Measurements from ENCODE around the gene PGBD4. TPM values are rescaled to one million over a fixed set of nuclear protein-coding genes. Genes with fewer than 3 reads are reported as not detected.

PGBD4 gene
- total and polyA plus RNA-seq, 2 of the 13 experiments (the other 11 are each of a cell fraction or from before 2014, with no cell fraction given) = 1.4 to 1.7 TPM

DNA sequence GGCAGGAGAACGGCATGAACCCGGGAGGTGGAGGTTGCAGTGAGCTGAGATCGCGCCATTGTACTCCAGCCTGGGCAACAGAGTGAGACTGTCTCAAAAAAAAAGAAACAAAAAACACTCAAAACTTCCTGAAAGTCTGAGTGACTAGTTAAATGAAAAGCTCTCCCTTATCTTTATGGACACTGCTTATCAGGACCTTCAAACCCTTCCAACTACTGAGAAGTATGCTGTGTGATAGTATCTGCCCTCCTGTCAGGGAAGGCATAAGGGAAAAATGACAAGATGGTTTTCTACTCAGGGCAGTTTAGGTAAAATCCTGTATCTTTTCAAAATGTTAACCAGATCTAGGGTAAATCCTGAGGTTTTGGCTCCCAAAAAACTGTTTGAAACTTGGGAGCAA, 22.0 kb upstream of the PGBD4 start:
- CTCF ChIA-PET (ENCODE audit: low intra/inter-chr PET ratio, low total read pairs) = no interaction called here
- 92% methylated on average over 4 of the region's 4 CpGs for WGBS (ENCODE audit: low lambda C conversion rate)
- no peak for FAIRE-seq
- Histone ChIP-seq H4K20me1 (ENCODE audit: insufficient read depth, low read length) (no peaks in the 10 kb centered on the region), H3K27me3 (ENCODE audit: control insufficient read depth in 1 of 2, insufficient read depth in 2 of 2, low read length in 2 of 2) (no peaks in the 10 kb centered on the region), H3K4me3 (replicated peaks in 1 of 3; ENCODE audit: insufficient read depth in 1 of 3, low read depth in 2 of 3, low read length in 3 of 3) (no peak overlapping the region), H3K36me3 (replicated peaks in 1 of 2; ENCODE audit: control insufficient read depth in 1 of 2, insufficient read depth in 2 of 2, low read length in 2 of 2) (peaks cover 0 to 4% of the 10 kb centered on the region in 2 experiments; a peak in 4 of 5 replicates), H3K27ac (ENCODE audit: extremely low read length, insufficient read depth, low read length) (no peak overlapping the region), H3K79me2 (ENCODE audit: insufficient read depth, low read length) (no peaks in the 10 kb centered on the region), H3K4me1 (ENCODE audit: insufficient read depth, low read length) (no peaks in the 10 kb centered on the region), H3K9ac (ENCODE audit: insufficient read depth, low read depth, low read length) (no peak overlapping the region), H3K9me3 (ENCODE audit: low read length) (no peaks in the 10 kb centered on the region), H2AFZ (ENCODE audit: low read length) (no peak overlapping the region), H3K4me2 (ENCODE audit: low read depth, low read length) (no peak overlapping the region)
- DNase-seq (ENCODE audit: low spot score) = no peak
- intact Hi-C loops (cut with micrococcal nuclease; ENCODE audit: unreplicated experiment) (no loop called here), in situ Hi-C loops (cut with HindIII; ENCODE audit: extremely low pct_ligation_motif_present, low pct_unique_long_range_greater_than_20kb) (no loop called here)
- no peak for TF ChIP-seq ZNF207 (IDR thresholded peaks at IDR 0.05; ENCODE audit: borderline replicate concordance)
- no peak for TF ChIP-seq SALL1 (CRISPR knock-in tag; IDR thresholded peaks at IDR 0.05)
- TF ChIP-seq NR2C2 (CRISPR knock-in tag; IDR thresholded peaks at IDR 0.05; ENCODE audit: borderline replicate concordance) = no peak
- TF ChIP-seq, protein P1, sequence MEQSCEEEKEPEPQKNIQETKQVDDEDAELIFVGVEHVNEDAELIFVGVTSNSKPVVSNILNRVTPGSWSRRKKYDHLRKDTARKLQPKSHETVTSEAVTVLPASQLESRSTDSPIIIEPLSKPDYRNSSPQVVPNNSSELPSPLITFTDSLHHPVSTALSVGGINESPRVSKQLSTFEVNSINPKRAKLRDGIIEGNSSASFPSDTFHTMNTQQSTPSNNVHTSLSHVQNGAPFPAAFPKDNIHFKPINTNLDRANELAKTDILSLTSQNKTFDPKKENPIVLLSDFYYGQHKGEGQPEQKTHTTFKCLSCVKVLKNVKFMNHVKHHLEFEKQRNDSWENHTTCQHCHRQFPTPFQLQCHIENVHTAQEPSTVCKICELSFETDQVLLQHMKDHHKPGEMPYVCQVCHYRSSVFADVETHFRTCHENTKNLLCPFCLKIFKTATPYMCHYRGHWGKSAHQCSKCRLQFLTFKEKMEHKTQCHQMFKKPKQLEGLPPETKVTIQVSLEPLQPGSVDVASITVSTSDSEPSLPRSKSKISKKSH (CRISPR knock-in tag; IDR thresholded peaks at IDR 0.05; ENCODE audit: borderline replicate concordance) = no peak
- no peak for TF ChIP-seq ZNF7 (CRISPR knock-in tag; IDR thresholded peaks at IDR 0.05)
- no peak for TF ChIP-seq ZNF781 (CRISPR knock-in tag; IDR thresholded peaks at IDR 0.05; ENCODE audit: borderline replicate concordance, not compliant biosample characterization)
- TF ChIP-seq CHCHD3 (CRISPR knock-in tag; IDR thresholded peaks at IDR 0.05) = no peak
- POLR2A ChIA-PET = no interaction called here
- no TSS peak for BruUV-seq (replicated peaks)
- no peak for ATAC-seq

DNA sequence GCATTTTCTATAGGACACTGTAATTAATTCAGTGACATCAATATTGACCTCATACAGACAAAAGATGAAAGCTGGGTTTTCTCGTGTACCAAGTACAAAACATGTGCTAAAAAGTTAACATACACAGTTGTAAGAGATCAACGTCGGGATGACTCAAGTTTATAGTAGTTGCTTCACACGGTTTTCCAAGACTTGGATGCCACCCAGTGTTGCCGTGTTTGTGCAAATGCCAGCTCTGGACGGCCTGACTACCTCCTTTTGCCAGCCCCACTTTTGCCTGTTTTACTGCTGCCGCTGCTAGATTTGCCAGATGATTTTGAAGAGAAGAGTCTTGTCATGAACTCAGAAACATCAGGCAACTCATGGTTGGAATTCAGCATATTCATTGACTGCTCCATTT, 17.8 kb upstream of the PGBD4 start:
- WGBS (ENCODE audit: low lambda C conversion rate) = 92% methylated on average over 7 of the region's 7 CpGs
- ChIA-PET POLR2A (no interaction called here), CTCF (ENCODE audit: low intra/inter-chr PET ratio, low total read pairs) (no interaction called here)
- no peak overlapping the region for H3K27ac ChIP-seq (ENCODE audit: extremely low read length, insufficient read depth, low read length)
- ATAC-seq (no peak), FAIRE-seq (no peak), DNase-seq (ENCODE audit: low spot score) (no peak)
- no peak overlapping the region for H3K4me2 ChIP-seq (ENCODE audit: low read depth, low read length)
- H3K9ac ChIP-seq (ENCODE audit: insufficient read depth, low read depth, low read length) = no peak overlapping the region
- no TSS peak for BruUV-seq (replicated peaks)
- intact Hi-C loops (cut with micrococcal nuclease; ENCODE audit: unreplicated experiment) = no loop called here
- no peaks in the 10 kb centered on the region for H4K20me1 ChIP-seq (ENCODE audit: insufficient read depth, low read length)
- no peaks in the 10 kb centered on the region for H3K79me2 ChIP-seq (ENCODE audit: insufficient read depth, low read length)
- no peaks in the 10 kb centered on the region for H3K9me3 ChIP-seq (ENCODE audit: low read length)
- no peak overlapping the region for H2AFZ ChIP-seq (ENCODE audit: low read length)
- peaks cover 2 to 34% of the 10 kb centered on the region in 2 experiments; a peak in 4 of 5 replicates for H3K36me3 ChIP-seq (replicated peaks in 1 of 2; ENCODE audit: control insufficient read depth in 1 of 2, insufficient read depth in 2 of 2, low read length in 2 of 2)
- H3K4me3 ChIP-seq (replicated peaks in 1 of 3; ENCODE audit: insufficient read depth in 1 of 3, low read depth in 2 of 3, low read length in 3 of 3) = no peak overlapping the region
- in situ Hi-C loops (cut with HindIII; ENCODE audit: extremely low pct_ligation_motif_present, low pct_unique_long_range_greater_than_20kb) = no loop called here
- H3K27me3 ChIP-seq (ENCODE audit: control insufficient read depth in 1 of 2, insufficient read depth in 2 of 2, low read length in 2 of 2) = no peaks in the 10 kb centered on the region
- no peaks in the 10 kb centered on the region for H3K4me1 ChIP-seq (ENCODE audit: insufficient read depth, low read length)
- TF ChIP-seq, protein P2, sequence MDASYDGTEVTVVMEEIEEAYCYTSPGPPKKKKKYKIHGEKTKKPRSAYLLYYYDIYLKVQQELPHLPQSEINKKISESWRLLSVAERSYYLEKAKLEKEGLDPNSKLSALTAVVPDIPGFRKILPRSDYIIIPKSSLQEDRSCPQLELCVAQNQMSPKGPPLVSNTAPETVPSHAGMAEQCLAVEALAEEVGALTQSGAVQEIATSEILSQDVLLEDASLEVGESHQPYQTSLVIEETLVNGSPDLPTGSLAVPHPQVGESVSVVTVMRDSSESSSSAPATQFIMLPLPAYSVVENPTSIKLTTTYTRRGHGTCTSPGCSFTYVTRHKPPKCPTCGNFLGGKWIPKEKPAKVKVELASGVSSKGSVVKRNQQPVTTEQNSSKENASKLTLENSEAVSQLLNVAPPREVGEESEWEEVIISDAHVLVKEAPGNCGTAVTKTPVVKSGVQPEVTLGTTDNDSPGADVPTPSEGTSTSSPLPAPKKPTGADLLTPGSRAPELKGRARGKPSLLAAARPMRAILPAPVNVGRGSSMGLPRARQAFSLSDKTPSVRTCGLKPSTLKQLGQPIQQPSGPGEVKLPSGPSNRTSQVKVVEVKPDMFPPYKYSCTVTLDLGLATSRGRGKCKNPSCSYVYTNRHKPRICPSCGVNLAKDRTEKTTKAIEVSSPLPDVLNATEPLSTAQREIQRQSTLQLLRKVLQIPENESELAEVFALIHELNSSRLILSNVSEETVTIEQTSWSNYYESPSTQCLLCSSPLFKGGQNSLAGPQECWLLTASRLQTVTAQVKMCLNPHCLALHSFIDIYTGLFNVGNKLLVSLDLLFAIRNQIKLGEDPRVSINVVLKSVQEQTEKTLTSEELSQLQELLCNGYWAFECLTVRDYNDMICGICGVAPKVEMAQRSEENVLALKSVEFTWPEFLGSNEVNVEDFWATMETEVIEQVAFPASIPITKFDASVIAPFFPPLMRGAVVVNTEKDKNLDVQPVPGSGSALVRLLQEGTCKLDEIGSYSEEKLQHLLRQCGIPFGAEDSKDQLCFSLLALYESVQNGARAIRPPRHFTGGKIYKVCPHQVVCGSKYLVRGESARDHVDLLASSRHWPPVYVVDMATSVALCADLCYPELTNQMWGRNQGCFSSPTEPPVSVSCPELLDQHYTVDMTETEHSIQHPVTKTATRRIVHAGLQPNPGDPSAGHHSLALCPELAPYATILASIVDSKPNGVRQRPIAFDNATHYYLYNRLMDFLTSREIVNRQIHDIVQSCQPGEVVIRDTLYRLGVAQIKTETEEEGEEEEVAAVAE (CRISPR knock-in tag; IDR thresholded peaks at IDR 0.05; ENCODE audit: borderline replicate concordance) = no peak
- TF ChIP-seq NCOR1 (IDR thresholded peaks at IDR 0.05; ENCODE audit: borderline replicate concordance, low read length) (no peak), ZZZ3 (CRISPR knock-in tag; IDR thresholded peaks at IDR 0.05; ENCODE audit: borderline replicate concordance) (no peak), FOXC1 (CRISPR knock-in tag; IDR thresholded peaks at IDR 0.05; ENCODE audit: borderline replicate concordance) (no peak)
- TF ChIP-seq, protein P3, sequence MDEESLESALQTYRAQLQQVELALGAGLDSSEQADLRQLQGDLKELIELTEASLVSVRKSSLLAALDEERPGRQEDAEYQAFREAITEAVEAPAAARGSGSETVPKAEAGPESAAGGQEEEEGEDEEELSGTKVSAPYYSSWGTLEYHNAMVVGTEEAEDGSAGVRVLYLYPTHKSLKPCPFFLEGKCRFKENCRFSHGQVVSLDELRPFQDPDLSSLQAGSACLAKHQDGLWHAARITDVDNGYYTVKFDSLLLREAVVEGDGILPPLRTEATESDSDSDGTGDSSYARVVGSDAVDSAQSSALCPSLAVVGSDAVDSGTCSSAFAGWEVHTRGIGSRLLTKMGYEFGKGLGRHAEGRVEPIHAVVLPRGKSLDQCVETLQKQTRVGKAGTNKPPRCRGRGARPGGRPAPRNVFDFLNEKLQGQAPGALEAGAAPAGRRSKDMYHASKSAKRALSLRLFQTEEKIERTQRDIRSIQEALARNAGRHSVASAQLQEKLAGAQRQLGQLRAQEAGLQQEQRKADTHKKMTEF (CRISPR knock-in tag; IDR thresholded peaks at IDR 0.05) = no peak

All from HepG2 (cell line).